Caco-2 (cell line): ENCODE measurements around the gene CD300A. TPM values are rescaled to one million over a fixed set of nuclear protein-coding genes. Genes with fewer than 3 reads are reported as not detected.

Experiments
- BruUV-seq: library from RNA; stranded (reverse); fragments of 400-500 nt; replicated peaks from 2 replicates; lab custom pipeline; 2021; lab: Mats Ljungman, UMichigan
- CTCF ChIA-PET: fragments of 300-600 bp; sonication (Branson Sonifier 250); formaldehyde crosslinking; loops from one replicate; lab custom pipeline; 2022; ENCODE audit warnings: antibody characterized with exemption; lab: Charles Lee
- POLR2A ChIA-PET: fragments of 300-600 bp; sonication (Branson Sonifier 250); formaldehyde crosslinking; loops from one replicate; lab custom pipeline; 2022; ENCODE audit warnings: antibody characterized with exemption; lab: Charles Lee
- DNase-seq, 2 experiments: peaks; one replicate each; pipeline versions ENCODE4 v3.0.0 to v3.0.0-alpha.2; 2020 to 2022
- H3K27me3 ChIP-seq: replicated peaks from 2 replicates; pipeline ENCODE4 v1.6.0; 2011; ENCODE audit warnings: low read length; ENCODE audit not compliant: control insufficient read depth, insufficient read depth
- H3K36me3 ChIP-seq: 2 replicates; pipeline ENCODE4 v1.5.1; 2011; ENCODE audit warnings: low read length; ENCODE audit not compliant: control insufficient read depth, insufficient read depth
- H3K4me1 ChIP-seq: fragments of 250-450 bp; sonication (Bioruptor Pico); 2 replicates; pipeline ENCODE4 v1.5.1; 2020; ENCODE audit warnings: mild to moderate bottlenecking
- H3K4me3 ChIP-seq: 2 replicates; pipeline ENCODE4 v1.5.1; 2011; ENCODE audit warnings: low read depth, mild to moderate bottlenecking, control low read depth, low read length
- H3K9me3 ChIP-seq: fragments of 250-450 bp; sonication (Bioruptor Pico); 2 replicates; pipeline ENCODE4 v1.5.1; 2020; ENCODE audit warnings: mild to moderate bottlenecking, moderate library complexity
- H3K27ac Mint-ChIP-seq: one replicate; pipeline ENCODE4 v1.8.0; 2022; ENCODE audit warnings: mixed read lengths; ENCODE audit not compliant: unreplicated experiment
- H3K27me3 Mint-ChIP-seq: one replicate; pipeline ENCODE4 v1.8.0; 2022; ENCODE audit warnings: mixed read lengths; ENCODE audit not compliant: insufficient read depth, unreplicated experiment
- H3K36me3 Mint-ChIP-seq: one replicate; pipeline ENCODE4 v1.8.0; 2022; ENCODE audit warnings: mild to moderate bottlenecking, mixed read lengths; ENCODE audit not compliant: insufficient read depth, unreplicated experiment
- H3K4me1 Mint-ChIP-seq: one replicate; pipeline ENCODE4 v1.8.0; 2022; ENCODE audit warnings: low read depth, mixed read lengths; ENCODE audit not compliant: unreplicated experiment
- H3K4me3 Mint-ChIP-seq: one replicate; pipeline ENCODE4 v1.8.0; 2022; ENCODE audit warnings: mild to moderate bottlenecking, moderate library complexity, mixed read lengths; ENCODE audit not compliant: unreplicated experiment
- H3K9me3 Mint-ChIP-seq: one replicate; pipeline ENCODE4 v1.8.0; 2022; ENCODE audit warnings: mixed read lengths; ENCODE audit not compliant: unreplicated experiment
- CTCF ChIP-seq, 2 experiments: fragments of 200-600 bp in 1 of 2; IDR thresholded peaks; 1 replicate in 1 of 2; 2 replicates in 1 of 2; pipeline versions ENCODE4 v1.5.1 to v1.8.0; 2011 to 2022; ENCODE audit warnings: antibody characterized with exemption in 1 of 2, control low read depth in 1 of 2, inconsistent platforms in 1 of 2, low read depth in 1 of 2, low read length in 1 of 2, mild to moderate bottlenecking in 1 of 2, moderate library complexity in 1 of 2; ENCODE audit not compliant: insufficient read depth in 1 of 2, severe bottlenecking in 1 of 2, unreplicated experiment in 1 of 2
- intact Hi-C: fragments of 100-400 bp; cut with micrococcal nuclease; formaldehyde crosslinking; loops from one replicate; pipeline ENCODE4 v1.10.0; 2022; ENCODE audit not compliant: unreplicated experiment
- total RNA-seq: library from RNA; stranded (reverse); gene quantifications from 2 replicates; pipeline ENCODE4 v1.2.3, GENCODE V29; 2022

CD300A gene
- total RNA-seq, 1 experiment from 2014 or later: not detected

GRCh38 chr17:74478420-74479100 is 12.1 kb downstream of the CD300A start:
- Mint-ChIP-seq H3K27ac (no peak overlapping the region), H3K9me3 (peaks cover 6% of the 10 kb centered on the region), H3K36me3 (no peaks in the 10 kb centered on the region), H3K4me1 (no peaks in the 10 kb centered on the region), H3K27me3 (peaks cover 29% of the 10 kb centered on the region), H3K4me3 (no peak overlapping the region)
- no peaks in the 10 kb centered on the region for H3K27me3 ChIP-seq
- H3K4me1 ChIP-seq: no peaks in the 10 kb centered on the region
- peaks cover 16% of the 10 kb centered on the region for H3K9me3 ChIP-seq
- no TSS peak for BruUV-seq
- no peak for TF ChIP-seq CTCF (IDR thresholded peaks at IDR 0.05; ENCODE audit: insufficient read depth in 1 of 2, low read depth in 1 of 2, low read length in 1 of 2, severe bottlenecking in 1 of 2, unreplicated experiment in 1 of 2)
- H3K36me3 ChIP-seq: no peaks in the 10 kb centered on the region
- H3K4me3 ChIP-seq: no peak overlapping the region
- ChIA-PET CTCF (no interaction called here), POLR2A (no interaction called here)
- DNase-seq: no peak
- intact Hi-C loops: no loop called here

- intact Hi-C loops: no loop called here
These were observed 13.9 kb downstream of the CD300A start for GRCh38 chr17:74480290-74480689.

GRCh38 chr17:74481621-74482020 is 15.2 kb downstream of the CD300A start:
- Mint-ChIP-seq H3K27me3 (peaks cover 26% of the 10 kb centered on the region), H3K4me3 (no peak overlapping the region), H3K36me3 (no peaks in the 10 kb centered on the region), H3K9me3 (peaks cover 2% of the 10 kb centered on the region), H3K27ac (no peak overlapping the region), H3K4me1 (no peaks in the 10 kb centered on the region)
- TF ChIP-seq CTCF (IDR thresholded peaks at IDR 0.05; ENCODE audit: insufficient read depth in 1 of 2, low read depth in 1 of 2, low read length in 1 of 2, severe bottlenecking in 1 of 2, unreplicated experiment in 1 of 2): no peak
- ChIA-PET POLR2A (no interaction called here), CTCF (no interaction called here)
- BruUV-seq: no TSS peak
- Histone ChIP-seq H3K9me3 (peaks cover under 1% of the 10 kb centered on the region), H3K36me3 (no peaks in the 10 kb centered on the region), H3K4me3 (no peak overlapping the region), H3K4me1 (no peaks in the 10 kb centered on the region), H3K27me3 (no peaks in the 10 kb centered on the region)
- no peak for DNase-seq
- intact Hi-C loops: no loop called here

More at GRCh38 chr17:74480290-74480689, 13.9 kb downstream of the CD300A start:
- BruUV-seq: no TSS peak
- no peaks in the 10 kb centered on the region for H3K36me3 Mint-ChIP-seq
- POLR2A ChIA-PET: interaction anchor here (0.6 kb wide), 1 partner anchor 204 kb away, joined by 3 read pairs; no protein-coding TSS in a partner anchor
- Histone ChIP-seq H3K27me3 (no peaks in the 10 kb centered on the region), H3K9me3 (peaks cover 14% of the 10 kb centered on the region), H3K36me3 (no peaks in the 10 kb centered on the region), H3K4me1 (no peaks in the 10 kb centered on the region), H3K4me3 (no peak overlapping the region)
- no peak overlapping the region for H3K27ac Mint-ChIP-seq
- H3K4me1 Mint-ChIP-seq: no peaks in the 10 kb centered on the region
- H3K4me3 Mint-ChIP-seq: no peak overlapping the region
- CTCF ChIA-PET: interaction anchor here (0.6 kb wide), 1 partner anchor 34 kb away, joined by 4 read pairs; no protein-coding TSS in a partner anchor
- no peak for TF ChIP-seq CTCF (IDR thresholded peaks at IDR 0.05; ENCODE audit: insufficient read depth in 1 of 2, low read depth in 1 of 2, low read length in 1 of 2, severe bottlenecking in 1 of 2, unreplicated experiment in 1 of 2)
- no peak for DNase-seq
- H3K9me3 Mint-ChIP-seq: peaks cover 6% of the 10 kb centered on the region
- peaks cover 29% of the 10 kb centered on the region for H3K27me3 Mint-ChIP-seq
